GM23248 (cell line): ENCODE data around the gene NDUFB10.

Source experiments
- EZH2 ChIP-seq: fragments of 200-600 bp; sonication (generic); IDR thresholded peaks from 2 replicates; pipeline ENCODE4 v1.6.1; 2018; ENCODE audit warnings: antibody characterized with exemption, mild to moderate bottlenecking; ENCODE audit not compliant: insufficient read depth, poor library complexity, severe bottlenecking
- EZH2phosphoT487 ChIP-seq: fragments of 200-600 bp; sonication (generic); IDR thresholded peaks from 2 replicates; pipeline ENCODE4 v1.6.1; 2018; ENCODE audit warnings: antibody characterized with exemption, moderate library complexity, mild to moderate bottlenecking, low read depth; ENCODE audit not compliant: insufficient read depth

DNA sequence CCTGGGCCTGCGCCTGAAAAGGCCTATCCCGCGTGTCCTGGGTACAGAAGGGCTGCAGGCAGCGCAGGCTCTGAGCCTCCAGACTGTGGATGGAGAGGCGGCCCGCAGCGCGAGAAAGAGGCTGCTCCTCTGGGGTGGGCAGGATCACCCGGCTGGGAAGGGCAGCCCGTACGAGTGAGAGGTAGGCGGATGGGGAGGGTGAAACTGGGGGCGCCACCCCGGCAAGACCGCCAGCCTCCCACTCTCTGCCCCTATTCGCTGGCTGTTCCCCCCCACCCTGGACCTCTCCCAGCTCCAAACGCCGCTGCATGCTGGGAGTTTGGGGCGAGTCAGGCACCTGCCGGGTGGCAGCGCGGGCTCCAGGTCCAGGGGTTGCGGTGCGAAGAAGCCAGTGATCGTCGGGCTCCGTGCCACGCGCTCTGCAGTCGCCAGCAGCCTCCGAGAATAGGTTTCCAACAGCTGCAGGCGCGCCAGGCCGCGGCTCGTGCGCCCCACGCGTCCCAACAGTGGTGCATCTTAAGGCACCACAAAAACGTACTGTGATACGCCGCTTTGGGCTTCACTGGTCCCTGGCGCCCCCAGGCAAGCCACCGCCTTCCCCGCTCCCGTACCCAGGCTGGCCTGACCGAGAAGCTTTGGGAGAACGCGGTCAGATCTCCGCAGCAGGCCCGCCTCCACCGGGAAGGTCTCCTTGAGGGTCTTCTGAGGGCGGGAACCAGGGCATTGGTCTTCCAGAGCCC is 20.9 kb downstream of the NDUFB10 start:
- no peak for TF ChIP-seq EZH2
- no peak for TF ChIP-seq EZH2phosphoT487
